Measurements from ENCODE around the gene MORN4. TPM values are rescaled to one million over a fixed set of nuclear protein-coding genes. Genes with fewer than 3 reads are reported as not detected.

The MORN4 gene
- total RNA-seq, 1 donor from 2014 or later = 2.9 TPM

GRCh38 chr10:97601268-97602215, 31.8 kb downstream of the MORN4 start:
- DNase-seq (ENCODE audit: low spot score) = no peak
- Mint-ChIP-seq H3K36me3 (ENCODE audit: low read depth) (no peaks in the 10 kb centered on the region), H3K27ac (no peak overlapping the region), H3K9me3 (no peaks in the 10 kb centered on the region), H3K4me3 (ENCODE audit: low read depth) (no peak overlapping the region), H3K4me1 (ENCODE audit: low read depth) (no peaks in the 10 kb centered on the region), H3K27me3 (ENCODE audit: low read depth) (peaks cover 5% of the 10 kb centered on the region)
- intact Hi-C loops (cut with micrococcal nuclease) = no loop called here

DNA sequence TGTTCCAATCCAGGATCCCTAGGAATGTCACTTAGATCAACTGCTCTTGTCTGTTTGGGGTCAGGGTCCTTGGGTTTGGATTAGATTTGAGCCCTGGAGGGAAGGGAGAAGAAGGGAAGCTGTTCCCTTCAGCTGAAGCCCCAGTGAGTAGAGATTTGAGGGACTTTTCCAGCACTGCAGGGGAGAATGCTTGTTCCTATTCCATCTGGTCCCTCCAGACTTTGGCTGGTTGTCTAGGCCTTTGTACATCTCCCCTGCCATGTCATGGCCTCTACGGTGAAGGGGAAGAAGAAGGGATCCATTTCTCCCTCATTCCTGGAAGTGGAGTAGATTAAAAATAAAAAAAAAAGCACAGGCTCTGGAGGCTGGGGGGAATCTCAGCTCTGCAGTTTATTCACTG, 32.7 kb downstream of the MORN4 start:
- Mint-ChIP-seq H3K27ac (no peak overlapping the region), H3K27me3 (ENCODE audit: low read depth) (peaks cover 2% of the 10 kb centered on the region), H3K4me3 (ENCODE audit: low read depth) (no peak overlapping the region), H3K9me3 (no peaks in the 10 kb centered on the region), H3K36me3 (ENCODE audit: low read depth) (no peaks in the 10 kb centered on the region), H3K4me1 (ENCODE audit: low read depth) (no peaks in the 10 kb centered on the region)
- DNase-seq (ENCODE audit: low spot score) = no peak
- intact Hi-C loops (cut with micrococcal nuclease) = no loop called here

GRCh38 chr10:97599272-97599619, 34.1 kb downstream of the MORN4 start:
- Mint-ChIP-seq H3K4me3 (ENCODE audit: low read depth) (no peak overlapping the region), H3K36me3 (ENCODE audit: low read depth) (no peaks in the 10 kb centered on the region), H3K9me3 (no peaks in the 10 kb centered on the region), H3K27me3 (ENCODE audit: low read depth) (no peaks in the 10 kb centered on the region), H3K4me1 (ENCODE audit: low read depth) (no peaks in the 10 kb centered on the region), H3K27ac (no peak overlapping the region)
- DNase-seq (ENCODE audit: low spot score) = no peak
- intact Hi-C loops (cut with micrococcal nuclease) = no loop called here

DNA sequence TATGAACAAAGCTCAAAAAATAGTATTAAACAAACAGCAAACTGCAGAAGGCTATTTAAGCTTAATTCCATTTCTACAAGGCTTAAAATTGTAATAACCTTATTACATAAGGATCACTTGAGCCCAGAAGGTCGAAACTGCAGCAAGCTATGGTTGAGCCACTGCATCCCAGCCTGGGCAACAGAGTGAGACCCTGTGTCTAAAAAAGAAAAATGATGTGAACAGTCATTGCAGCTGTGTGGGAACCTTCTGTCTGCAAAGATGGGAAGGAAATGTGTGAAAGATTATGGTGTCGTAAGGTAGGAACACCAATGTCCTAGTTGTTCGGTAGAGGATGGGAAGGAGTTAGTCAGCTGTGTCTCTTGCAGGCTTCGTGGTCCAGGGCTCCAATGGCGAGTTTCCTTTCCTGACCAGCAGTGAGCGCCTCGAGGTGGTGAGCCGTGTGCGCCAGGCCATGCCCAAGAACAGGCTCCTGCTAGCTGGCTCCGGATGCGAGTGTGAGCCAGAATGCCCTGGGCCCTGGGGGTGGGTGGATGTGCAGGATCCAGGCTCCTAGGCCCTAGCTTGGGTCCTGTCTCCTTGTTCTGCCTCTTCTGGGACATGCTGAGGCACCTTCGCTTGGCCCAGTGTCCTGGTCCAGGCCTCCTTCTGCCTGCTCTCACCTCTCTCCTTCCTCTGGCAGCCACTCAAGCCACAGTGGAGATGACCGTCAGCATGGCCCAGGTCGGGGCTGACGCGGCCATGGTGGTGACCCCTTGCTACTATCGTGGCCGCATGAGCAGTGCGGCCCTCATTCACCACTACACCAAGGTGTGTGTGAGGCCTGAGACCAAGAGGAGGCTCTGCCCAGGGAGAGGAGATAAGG, 34.7 kb downstream of the MORN4 start:
- Mint-ChIP-seq H3K9me3 (no peaks in the 10 kb centered on the region), H3K4me3 (ENCODE audit: low read depth) (no peak overlapping the region), H3K27ac (no peak overlapping the region), H3K4me1 (ENCODE audit: low read depth) (no peaks in the 10 kb centered on the region), H3K36me3 (ENCODE audit: low read depth) (no peaks in the 10 kb centered on the region), H3K27me3 (ENCODE audit: low read depth) (no peaks in the 10 kb centered on the region)
- intact Hi-C loops (cut with micrococcal nuclease) = no loop called here
- no peak for DNase-seq (ENCODE audit: low spot score)

DNA sequence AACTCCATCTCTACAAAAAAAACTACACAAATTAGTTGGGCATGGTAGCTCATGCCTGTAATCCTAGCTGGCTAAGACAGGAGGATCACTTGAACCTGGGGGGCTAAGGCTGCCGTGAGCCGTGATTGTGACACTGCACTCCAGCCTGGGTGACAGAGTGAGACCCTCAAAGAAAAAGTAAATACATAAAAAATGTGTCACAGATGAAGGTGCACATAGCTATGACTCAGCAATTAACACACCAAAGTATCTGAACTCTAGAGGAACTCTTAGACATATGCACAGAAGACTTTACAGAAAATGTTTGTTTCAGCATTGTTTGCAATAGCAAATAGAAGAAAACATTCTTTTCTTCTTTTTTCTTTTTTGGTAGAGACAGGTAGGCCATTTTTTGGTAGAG, 35.5 kb downstream of the MORN4 start:
- no peaks in the 10 kb centered on the region for H3K36me3 Mint-ChIP-seq (ENCODE audit: low read depth)
- H3K9me3 Mint-ChIP-seq = no peaks in the 10 kb centered on the region
- DNase-seq (ENCODE audit: low spot score) = no peak
- intact Hi-C loops (cut with micrococcal nuclease) = no loop called here
- H3K4me3 Mint-ChIP-seq (ENCODE audit: low read depth) = no peak overlapping the region
- no peaks in the 10 kb centered on the region for H3K4me1 Mint-ChIP-seq (ENCODE audit: low read depth)
- no peak overlapping the region for H3K27ac Mint-ChIP-seq
- H3K27me3 Mint-ChIP-seq (ENCODE audit: low read depth) = no peaks in the 10 kb centered on the region

GRCh38 chr10:97596101-97597082, 36.9 kb downstream of the MORN4 start:
- no peak for DNase-seq (ENCODE audit: low spot score)
- Mint-ChIP-seq H3K4me3 (ENCODE audit: low read depth) (no peak overlapping the region), H3K27me3 (ENCODE audit: low read depth) (no peaks in the 10 kb centered on the region), H3K36me3 (ENCODE audit: low read depth) (no peaks in the 10 kb centered on the region), H3K9me3 (no peaks in the 10 kb centered on the region), H3K27ac (no peak overlapping the region), H3K4me1 (ENCODE audit: low read depth) (no peaks in the 10 kb centered on the region)
- intact Hi-C loops (cut with micrococcal nuclease) = no loop called here

DNA sequence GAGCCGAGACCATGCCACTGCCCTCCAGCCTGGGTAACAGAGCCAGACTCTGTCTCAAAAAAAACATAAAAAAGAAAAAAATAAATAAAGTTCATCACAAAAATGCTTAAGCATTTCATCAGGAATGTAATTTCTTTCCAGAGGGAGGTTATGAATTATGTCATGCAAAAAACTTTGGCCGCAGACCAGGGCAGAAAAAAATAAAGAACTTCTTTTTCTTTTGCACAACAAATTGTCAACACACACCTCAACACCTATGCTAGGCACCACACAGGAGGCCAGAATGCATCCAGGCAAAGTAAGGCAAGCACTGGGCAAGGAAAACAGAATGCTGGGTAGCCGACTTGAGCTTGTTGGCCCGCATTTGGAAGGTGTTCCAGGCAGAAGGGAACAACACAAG, 39.9 kb downstream of the MORN4 start:
- Mint-ChIP-seq H3K9me3 (no peaks in the 10 kb centered on the region), H3K4me3 (ENCODE audit: low read depth) (no peak overlapping the region), H3K27me3 (ENCODE audit: low read depth) (no peaks in the 10 kb centered on the region), H3K27ac (no peak overlapping the region), H3K36me3 (ENCODE audit: low read depth) (no peaks in the 10 kb centered on the region), H3K4me1 (ENCODE audit: low read depth) (no peaks in the 10 kb centered on the region)
- intact Hi-C loops (cut with micrococcal nuclease) = no loop called here
- no peak for DNase-seq (ENCODE audit: low spot score)

DNA sequence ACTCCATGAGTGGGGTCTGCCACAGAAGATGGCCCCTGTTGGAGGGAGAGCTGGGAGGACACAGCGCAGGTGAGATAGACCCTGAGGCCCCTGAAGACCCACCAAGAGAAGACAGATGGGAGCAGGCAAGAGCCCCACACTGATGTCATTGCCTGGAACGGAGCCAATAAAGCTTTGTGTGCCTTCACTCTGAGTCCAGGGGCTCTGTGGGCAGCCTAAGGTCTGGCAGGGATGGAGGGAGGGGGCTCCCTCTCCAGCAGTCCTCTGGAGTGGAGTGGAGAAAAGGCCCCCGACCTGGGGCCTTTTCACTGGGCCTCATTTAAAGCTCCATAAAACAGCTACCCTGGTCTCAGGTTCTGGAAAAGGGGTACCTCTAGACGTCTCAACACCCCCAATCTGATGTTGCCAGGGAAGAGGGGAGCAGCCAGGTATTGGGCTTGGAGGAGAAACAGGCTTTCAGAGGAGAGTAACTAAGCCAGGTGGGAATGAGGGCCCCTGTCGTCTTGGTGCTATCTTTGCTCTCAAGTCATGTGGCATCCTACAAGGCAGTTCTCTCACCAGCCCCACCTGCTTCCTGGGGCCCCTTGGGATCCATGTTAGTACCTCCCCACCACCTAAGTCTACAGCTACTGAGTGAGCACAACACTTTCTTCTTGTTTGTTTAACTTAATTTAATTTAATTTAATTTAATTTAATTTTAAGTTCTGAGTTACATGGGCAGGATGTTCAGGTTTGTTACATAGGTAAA, 42.4 kb downstream of the MORN4 start:
- intact Hi-C loops (cut with micrococcal nuclease) = no loop called here
- Mint-ChIP-seq H3K4me1 (ENCODE audit: low read depth) (no peaks in the 10 kb centered on the region), H3K27ac (no peak overlapping the region), H3K36me3 (ENCODE audit: low read depth) (no peaks in the 10 kb centered on the region), H3K9me3 (no peaks in the 10 kb centered on the region), H3K4me3 (ENCODE audit: low read depth) (no peak overlapping the region), H3K27me3 (ENCODE audit: low read depth) (no peaks in the 10 kb centered on the region)
- no peak for DNase-seq (ENCODE audit: low spot score)

GRCh38 chr10:97590082-97590747, 43.1 kb downstream of the MORN4 start:
- intact Hi-C loops (cut with micrococcal nuclease) = no loop called here
- no peak for DNase-seq (ENCODE audit: low spot score)
- no peaks in the 10 kb centered on the region for H3K36me3 Mint-ChIP-seq (ENCODE audit: low read depth)
- no peaks in the 10 kb centered on the region for H3K4me1 Mint-ChIP-seq (ENCODE audit: low read depth)
- H3K4me3 Mint-ChIP-seq (ENCODE audit: low read depth) = no peak overlapping the region
- no peaks in the 10 kb centered on the region for H3K9me3 Mint-ChIP-seq
- H3K27ac Mint-ChIP-seq = no peak overlapping the region
- H3K27me3 Mint-ChIP-seq (ENCODE audit: low read depth) = no peaks in the 10 kb centered on the region

GRCh38 chr10:97589479-97589878, 43.8 kb downstream of the MORN4 start, which contains the start of gene C10orf62:
TSS of gene C10orf62 (plus strand) at chr10:97589721. CDS start at chr10:97589898, 177 bp downstream.
- intact Hi-C loops (cut with micrococcal nuclease) = no loop called here
- no peak within 1 kb of the TSS for H3K4me3 Mint-ChIP-seq (ENCODE audit: low read depth)
- no peak within 1 kb of the TSS for H3K27ac Mint-ChIP-seq
- no peaks in the 10 kb centered on the region for H3K4me1 Mint-ChIP-seq (ENCODE audit: low read depth)
- H3K27me3 Mint-ChIP-seq (ENCODE audit: low read depth) = no peaks in the 10 kb centered on the region
- no peak for DNase-seq (ENCODE audit: low spot score)
- no peaks in the 10 kb centered on the region for H3K9me3 Mint-ChIP-seq
- H3K36me3 Mint-ChIP-seq (ENCODE audit: low read depth) = no peaks in the 10 kb centered on the region

- no peak for DNase-seq (ENCODE audit: low spot score)
- H3K9me3 Mint-ChIP-seq = no peaks in the 10 kb centered on the region
- no peak overlapping the region for H3K4me3 Mint-ChIP-seq (ENCODE audit: low read depth)
- no peaks in the 10 kb centered on the region for H3K4me1 Mint-ChIP-seq (ENCODE audit: low read depth)
- intact Hi-C loops (cut with micrococcal nuclease) = no loop called here
- H3K27me3 Mint-ChIP-seq (ENCODE audit: low read depth) = no peaks in the 10 kb centered on the region
- H3K36me3 Mint-ChIP-seq (ENCODE audit: low read depth) = no peaks in the 10 kb centered on the region
- no peak overlapping the region for H3K27ac Mint-ChIP-seq
Observed at GRCh38 chr10:97587183-97587582, 46.1 kb downstream of the MORN4 start.

Data from activated T-helper 2 cell treated with anti-CD3 and anti-CD28 coated beads, Interferon-gamma antibody, Interleukin-2, Interleukin-4, amounts not matched to agents 10 μg/mL and 5 μg/mL and 100 μg/mL, durations not matched to agents 14 hours and 24 hours and 36 hours (primary cell).